ENCODE measurements around the gene SRRM3. TPM values are rescaled to one million over a fixed set of nuclear protein-coding genes. Genes with fewer than 3 reads are reported as not detected.

The SRRM3 gene
- polyA plus RNA-seq, 1 of the 3 experiments (the other 2 are of a cell fraction): 2.7 TPM

DNA sequence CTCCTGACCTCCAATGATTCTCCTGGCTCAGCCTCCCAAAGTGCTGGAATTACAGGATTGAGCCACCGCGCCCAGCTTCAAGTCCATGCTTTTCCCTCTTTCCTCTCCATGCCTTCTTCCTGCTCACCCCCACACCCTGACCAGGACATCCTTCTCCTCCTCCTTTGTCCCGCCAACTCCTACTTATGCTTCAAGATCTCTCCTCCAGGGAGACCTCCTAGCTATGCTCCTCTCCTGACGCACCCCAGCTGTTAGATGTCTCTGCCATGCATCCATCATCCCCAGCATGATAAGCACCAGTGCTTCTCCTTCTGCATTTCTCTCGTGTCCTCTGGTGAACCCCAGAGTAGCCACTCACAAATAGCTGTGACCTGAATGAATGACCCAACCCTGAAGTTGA is 21.1 kb downstream of the SRRM3 start:
- ChIA-PET CTCF (interaction anchor here (0.9 to 17.5 kb wide), 7 partner anchors 10 to 68 kb away, joined by 3 to 139 read pairs (median 4); partner anchors contain the start of gene SRRM3), POLR2A (interaction anchor here (0.5 kb wide), 1 partner anchor 1919 kb away, joined by 3 read pairs; no protein-coding TSS in a partner anchor)
- H3K79me2 ChIP-seq (ENCODE audit: insufficient read depth): no peaks in the 10 kb centered on the region
- peaks cover 10% of the 10 kb centered on the region; the same call in 1 of the 2 replicates for H3K27me3 ChIP-seq (ENCODE audit: insufficient read depth)
- no peak overlapping the region for H2AFZ ChIP-seq (ENCODE audit: low read depth)
- no peak overlapping the region for H3K4me3 ChIP-seq (ENCODE audit: low read depth in 2 of 2, low read length in 1 of 2)
- 69% methylated on average over 5 of the region's 5 CpGs for WGBS (ENCODE audit: low lambda C conversion rate)
- H3K9me2 ChIP-seq: no peaks in the 10 kb centered on the region
- TF ChIP-seq GATA2 (CRISPR knock-in tag; IDR thresholded peaks at IDR 0.05): no peak
- TF ChIP-seq SMC3 (IDR thresholded peaks at IDR 0.05; ENCODE audit: low read depth, low read length): no peak
- TF ChIP-seq, protein P1, sequence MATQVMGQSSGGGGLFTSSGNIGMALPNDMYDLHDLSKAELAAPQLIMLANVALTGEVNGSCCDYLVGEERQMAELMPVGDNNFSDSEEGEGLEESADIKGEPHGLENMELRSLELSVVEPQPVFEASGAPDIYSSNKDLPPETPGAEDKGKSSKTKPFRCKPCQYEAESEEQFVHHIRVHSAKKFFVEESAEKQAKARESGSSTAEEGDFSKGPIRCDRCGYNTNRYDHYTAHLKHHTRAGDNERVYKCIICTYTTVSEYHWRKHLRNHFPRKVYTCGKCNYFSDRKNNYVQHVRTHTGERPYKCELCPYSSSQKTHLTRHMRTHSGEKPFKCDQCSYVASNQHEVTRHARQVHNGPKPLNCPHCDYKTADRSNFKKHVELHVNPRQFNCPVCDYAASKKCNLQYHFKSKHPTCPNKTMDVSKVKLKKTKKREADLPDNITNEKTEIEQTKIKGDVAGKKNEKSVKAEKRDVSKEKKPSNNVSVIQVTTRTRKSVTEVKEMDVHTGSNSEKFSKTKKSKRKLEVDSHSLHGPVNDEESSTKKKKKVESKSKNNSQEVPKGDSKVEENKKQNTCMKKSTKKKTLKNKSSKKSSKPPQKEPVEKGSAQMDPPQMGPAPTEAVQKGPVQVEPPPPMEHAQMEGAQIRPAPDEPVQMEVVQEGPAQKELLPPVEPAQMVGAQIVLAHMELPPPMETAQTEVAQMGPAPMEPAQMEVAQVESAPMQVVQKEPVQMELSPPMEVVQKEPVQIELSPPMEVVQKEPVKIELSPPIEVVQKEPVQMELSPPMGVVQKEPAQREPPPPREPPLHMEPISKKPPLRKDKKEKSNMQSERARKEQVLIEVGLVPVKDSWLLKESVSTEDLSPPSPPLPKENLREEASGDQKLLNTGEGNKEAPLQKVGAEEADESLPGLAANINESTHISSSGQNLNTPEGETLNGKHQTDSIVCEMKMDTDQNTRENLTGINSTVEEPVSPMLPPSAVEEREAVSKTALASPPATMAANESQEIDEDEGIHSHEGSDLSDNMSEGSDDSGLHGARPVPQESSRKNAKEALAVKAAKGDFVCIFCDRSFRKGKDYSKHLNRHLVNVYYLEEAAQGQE (IDR thresholded peaks at IDR 0.05; ENCODE audit: low read depth, low read length): no peak
- TF ChIP-seq EZH2phosphoT487 (IDR thresholded peaks at IDR 0.05; ENCODE audit: borderline replicate concordance, low read depth): no peak
- TF ChIP-seq, protein P2, sequence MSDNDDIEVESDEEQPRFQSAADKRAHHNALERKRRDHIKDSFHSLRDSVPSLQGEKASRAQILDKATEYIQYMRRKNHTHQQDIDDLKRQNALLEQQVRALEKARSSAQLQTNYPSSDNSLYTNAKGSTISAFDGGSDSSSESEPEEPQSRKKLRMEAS (IDR thresholded peaks at IDR 0.05; ENCODE audit: low read depth): no peak
- TF ChIP-seq FOXM1 (IDR thresholded peaks at IDR 0.05; ENCODE audit: low read depth): no peak
- H3K4me2 ChIP-seq: no peak overlapping the region
- H3K9ac ChIP-seq: no peak overlapping the region
- 0 out of 2 replicates have a peak, but pooled peaks cover 2% of the 10 kb centered on the region for H4K20me1 ChIP-seq (ENCODE audit: insufficient read depth)
- H3K9me3 ChIP-seq: no peaks in the 10 kb centered on the region
- H3F3A ChIP-seq (replicated peaks; ENCODE audit: insufficient read depth): no peaks in the 10 kb centered on the region
- no peak overlapping the region for H3K27ac ChIP-seq (ENCODE audit: low read depth in 2 of 2, low read length in 1 of 2)
- H3K36me3 ChIP-seq (replicated peaks in 1 of 2; ENCODE audit: control insufficient read depth in 1 of 2, insufficient read depth in 2 of 2, low read length in 1 of 2): no peaks in the 10 kb centered on the region
- H3K4me1 ChIP-seq (ENCODE audit: control insufficient read depth in 1 of 2, insufficient read depth in 2 of 2, low read depth in 1 of 2, low read length in 1 of 2): peaks cover 0 to 18% of the 10 kb centered on the region in 2 experiments; a peak in 1 of 4 replicates
- no peak for DNase-seq

DNA sequence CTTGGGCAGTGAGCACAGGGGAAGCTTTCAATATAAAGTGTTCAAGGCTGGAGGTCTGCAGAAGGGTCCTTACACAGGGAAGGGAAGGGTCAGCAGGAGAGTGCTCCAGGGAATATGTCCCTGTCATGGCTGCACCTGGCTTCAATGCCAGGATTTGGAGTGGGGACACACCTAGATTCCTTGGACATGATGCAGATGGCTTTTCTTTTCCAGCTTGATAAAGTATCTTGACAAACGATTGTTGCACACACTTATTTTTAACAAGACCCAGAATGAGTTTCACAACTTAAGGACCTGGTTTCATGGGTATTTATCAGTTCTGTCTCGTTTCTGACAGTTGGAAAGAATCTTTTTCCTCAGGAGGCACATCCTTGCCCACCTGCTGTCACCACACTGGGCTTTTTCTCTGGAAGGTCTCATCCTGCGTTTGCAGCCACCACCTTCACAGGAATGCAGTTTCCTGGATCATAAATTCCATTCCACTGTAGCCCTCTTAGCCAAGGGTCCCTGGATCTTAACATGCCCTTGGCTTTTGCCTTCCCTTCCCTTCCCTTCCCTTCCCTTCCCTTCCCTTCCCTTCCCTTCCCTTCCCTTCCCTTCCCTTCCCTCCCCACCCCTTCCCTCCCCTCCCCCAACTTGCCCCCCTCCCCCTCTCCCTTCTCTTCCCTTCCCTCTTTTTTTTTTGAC is 21.7 kb downstream of the SRRM3 start:
- Histone ChIP-seq H3F3A (replicated peaks; ENCODE audit: insufficient read depth) (no peaks in the 10 kb centered on the region), H3K9me2 (no peaks in the 10 kb centered on the region), H3K4me3 (ENCODE audit: low read depth in 2 of 2, low read length in 1 of 2) (no peak overlapping the region), H3K4me2 (no peak overlapping the region), H2AFZ (ENCODE audit: low read depth) (no peak overlapping the region), H3K79me2 (ENCODE audit: insufficient read depth) (no peaks in the 10 kb centered on the region), H3K4me1 (ENCODE audit: control insufficient read depth in 1 of 2, insufficient read depth in 2 of 2, low read depth in 1 of 2, low read length in 1 of 2) (peaks cover 0 to 18% of the 10 kb centered on the region in 2 experiments; a peak in 1 of 4 replicates), H4K20me1 (ENCODE audit: insufficient read depth) (0 out of 2 replicates have a peak, but pooled peaks cover 2% of the 10 kb centered on the region), H3K9ac (no peak overlapping the region), H3K9me3 (no peaks in the 10 kb centered on the region), H3K27me3 (ENCODE audit: insufficient read depth) (peaks cover 4% of the 10 kb centered on the region; the same call in 1 of the 2 replicates), H3K27ac (ENCODE audit: low read depth in 2 of 2, low read length in 1 of 2) (no peak overlapping the region), H3K36me3 (replicated peaks in 1 of 2; ENCODE audit: control insufficient read depth in 1 of 2, insufficient read depth in 2 of 2, low read length in 1 of 2) (no peaks in the 10 kb centered on the region)
- ChIA-PET POLR2A (no interaction called here), CTCF (interaction anchor here (0.9 to 17.5 kb wide), 5 partner anchors 10 to 46 kb away, joined by 3 to 139 read pairs (median 27); partner anchors contain the start of gene SRRM3)
- no peak for DNase-seq
- WGBS (ENCODE audit: low lambda C conversion rate): 29% methylated on average over 3 of the region's 3 CpGs
- TF ChIP-seq NFIC (IDR thresholded peaks at IDR 0.05; ENCODE audit: borderline replicate concordance) (no peak), ELF1 (IDR thresholded peaks at IDR 0.05) (no peak)
- TF ChIP-seq, protein P3, sequence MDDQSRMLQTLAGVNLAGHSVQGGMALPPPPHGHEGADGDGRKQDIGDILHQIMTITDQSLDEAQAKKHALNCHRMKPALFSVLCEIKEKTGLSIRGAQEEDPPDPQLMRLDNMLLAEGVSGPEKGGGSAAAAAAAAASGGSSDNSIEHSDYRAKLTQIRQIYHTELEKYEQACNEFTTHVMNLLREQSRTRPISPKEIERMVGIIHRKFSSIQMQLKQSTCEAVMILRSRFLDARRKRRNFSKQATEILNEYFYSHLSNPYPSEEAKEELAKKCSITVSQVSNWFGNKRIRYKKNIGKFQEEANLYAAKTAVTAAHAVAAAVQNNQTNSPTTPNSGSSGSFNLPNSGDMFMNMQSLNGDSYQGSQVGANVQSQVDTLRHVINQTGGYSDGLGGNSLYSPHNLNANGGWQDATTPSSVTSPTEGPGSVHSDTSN (IDR thresholded peaks at IDR 0.05): no peak
